Trophoblast cell (in vitro differentiated cells and primary cell): ENCODE results near the gene SPRTN.

Experiments used
- DNase-seq, 2 donors: peaks; one replicate each; pipeline ENCODE4 v3.0.0-alpha.2; 2016
- H2AFZ ChIP-seq: 2 replicates; pipeline ENCODE4 v1.6.1; 2013; ENCODE audit warnings: low read length, moderate library complexity, mild to moderate bottlenecking; ENCODE audit not compliant: insufficient read depth, poor library complexity
- H2AK5ac ChIP-seq: 2 replicates; pipeline ENCODE4 v1.6.1; 2013; ENCODE audit warnings: mild to moderate bottlenecking, low read length
- H2BK120ac ChIP-seq: 2 replicates; pipeline ENCODE4 v1.6.1; 2013; ENCODE audit warnings: low read length, mild to moderate bottlenecking, moderate library complexity; ENCODE audit not compliant: insufficient read depth, poor library complexity
- H2BK12ac ChIP-seq: 2 replicates; pipeline ENCODE4 v1.6.1; 2013; ENCODE audit warnings: mild to moderate bottlenecking, low read length, moderate library complexity
- H2BK5ac ChIP-seq: 2 replicates; pipeline ENCODE4 v1.6.1; 2013; ENCODE audit warnings: low read length, low read depth, moderate library complexity, mild to moderate bottlenecking; ENCODE audit not compliant: poor library complexity
- H3K14ac ChIP-seq: 2 replicates; pipeline ENCODE4 v1.6.1; 2013; ENCODE audit warnings: mild to moderate bottlenecking, low read length
- H3K18ac ChIP-seq: 2 replicates; pipeline ENCODE4 v1.6.1; 2013; ENCODE audit warnings: mild to moderate bottlenecking, low read length
- H3K23ac ChIP-seq: 2 replicates; pipeline ENCODE4 v1.6.1; 2013; ENCODE audit warnings: low read length
- H3K27ac ChIP-seq: 2 replicates; pipeline ENCODE4 v1.5.1; 2013; ENCODE audit warnings: low read depth, mild to moderate bottlenecking, inconsistent platforms, low read length, moderate library complexity
- H3K27me3 ChIP-seq: 2 replicates; pipeline ENCODE4 v1.6.1; 2013; ENCODE audit warnings: inconsistent platforms, mild to moderate bottlenecking, low read length, moderate library complexity; ENCODE audit not compliant: insufficient read depth
- H3K36me3 ChIP-seq, 2 experiments: 1 replicate in 1 of 2; 2 replicates in 1 of 2; pipeline ENCODE4 v1.6.1; 2013; ENCODE audit warnings: low read length in 2 of 2, mild to moderate bottlenecking in 2 of 2, moderate library complexity in 1 of 2; ENCODE audit not compliant: insufficient read depth in 2 of 2, control insufficient read depth in 1 of 2
- H3K4ac ChIP-seq: 2 replicates; pipeline ENCODE4 v1.6.1; 2013; ENCODE audit warnings: low read depth, mild to moderate bottlenecking, low read length, moderate library complexity
- H3K4me1 ChIP-seq, 2 experiments: 1 replicate in 1 of 2; 2 replicates in 1 of 2; pipeline ENCODE4 v1.6.1; 2013; ENCODE audit warnings: low read length in 2 of 2, mild to moderate bottlenecking in 2 of 2, moderate library complexity in 1 of 2; ENCODE audit not compliant: insufficient read depth in 2 of 2, control insufficient read depth in 1 of 2
- H3K4me2 ChIP-seq: 2 replicates; pipeline ENCODE4 v1.6.1; 2013; ENCODE audit warnings: inconsistent platforms, mild to moderate bottlenecking, low read length, moderate library complexity
- H3K4me3 ChIP-seq: 2 replicates; pipeline ENCODE4 v1.5.1; 2013; ENCODE audit warnings: mild to moderate bottlenecking, low read depth, low read length, inconsistent platforms
- H3K79me1 ChIP-seq: one replicate; pipeline ENCODE4 v1.6.1; 2013; ENCODE audit warnings: low read length
- H3K79me2 ChIP-seq: 2 replicates; pipeline ENCODE4 v1.6.1; 2013; ENCODE audit warnings: low read length, mild to moderate bottlenecking; ENCODE audit not compliant: control insufficient read depth, insufficient read depth, poor library complexity
- H3K9ac ChIP-seq: 2 replicates; pipeline ENCODE4 v1.6.1; 2013; ENCODE audit warnings: mild to moderate bottlenecking, low read length
- H3K9me3 ChIP-seq: 2 replicates; pipeline ENCODE4 v1.6.1; 2013; ENCODE audit warnings: low read depth, mild to moderate bottlenecking, control low read depth, inconsistent platforms, low read length; ENCODE audit not compliant: insufficient read depth
- H4K12ac ChIP-seq: 2 replicates; pipeline ENCODE4 v1.6.1; 2013; ENCODE audit warnings: low read depth, mild to moderate bottlenecking, low read length, moderate library complexity
- H4K8ac ChIP-seq: 2 replicates; pipeline ENCODE4 v1.6.1; 2013; ENCODE audit warnings: low read depth, mild to moderate bottlenecking, low read length, moderate library complexity
- H4K91ac ChIP-seq: one replicate; pipeline ENCODE4 v1.6.1; 2013; ENCODE audit warnings: low read depth, mild to moderate bottlenecking, low read length, moderate library complexity
- WGBS: extraction: QIAGEN DNeasy Blood & Tissue Kit; methylation state at CpG from one replicate; pipeline ENCODE4 v1.1.7; 2013; ENCODE audit warnings: missing lambda C conversion rate; ENCODE audit not compliant: insufficient read length, insufficient coverage; ENCODE audit errors: extremely low coverage; 5-methylcytosine and 5-hydroxymethylcytosine counted together

The SPRTN gene

DNA sequence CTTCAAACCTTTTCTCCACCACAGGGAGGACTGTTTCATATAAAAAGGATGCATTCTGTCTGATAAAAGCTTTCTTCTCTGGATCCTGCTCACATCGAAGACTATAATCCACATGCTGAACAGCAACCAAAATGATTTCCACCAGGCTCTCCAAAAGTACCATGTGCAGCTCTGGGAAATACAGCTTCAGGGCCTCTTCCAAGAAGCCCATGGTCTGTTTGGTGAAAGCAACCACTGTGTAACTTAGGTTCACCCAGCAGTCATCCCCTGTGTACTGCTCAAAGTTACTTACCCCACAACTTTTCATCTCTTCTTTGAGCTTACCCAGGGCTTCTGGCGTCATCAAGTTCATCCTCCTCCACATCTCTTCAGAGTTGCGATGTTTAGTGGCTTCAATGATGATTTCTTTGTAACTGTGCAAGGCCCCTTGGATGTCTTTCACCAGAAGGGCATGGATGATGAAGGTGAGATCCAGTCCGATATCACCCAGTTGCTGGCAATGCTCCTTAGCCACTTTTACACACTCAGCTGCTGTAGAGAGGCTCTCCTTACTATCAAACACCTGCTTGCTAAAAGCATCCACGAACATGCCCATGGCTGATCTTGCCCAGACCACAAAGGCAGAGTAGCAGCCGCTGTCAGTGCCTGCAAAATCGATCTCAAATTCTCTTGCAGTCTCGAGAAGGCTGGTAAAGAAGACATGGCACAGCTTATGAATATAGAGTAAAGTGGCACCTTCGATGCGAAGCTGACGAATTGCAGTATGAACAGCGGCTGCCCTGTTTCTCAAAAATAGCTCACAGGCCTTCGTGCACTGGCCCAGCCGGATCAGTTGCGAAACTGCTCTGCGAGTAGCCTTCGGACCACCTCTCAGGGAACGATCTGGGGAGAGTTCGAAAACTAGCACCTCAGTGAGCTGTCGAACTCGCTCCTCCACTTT, 2.2 kb upstream of the SPRTN start:
- Histone ChIP-seq H3K27ac (no peak overlapping the region), H3K18ac (no peak overlapping the region), H3K14ac (no peak overlapping the region), H3K9ac (peak overlapping the region; percentile 20), H3K79me2 (peaks cover 26% of the 10 kb centered on the region), H2AFZ (no peak overlapping the region), H2AK5ac (no peak overlapping the region), H3K4me2 (peak overlapping the region; percentile 93), H3K27me3 (no peaks in the 10 kb centered on the region), H4K8ac (no peak overlapping the region), H4K91ac (no peak overlapping the region), H3K4me3 (peak overlapping the region; percentile 91), H3K79me1 (peaks cover 10% of the 10 kb centered on the region), H2BK5ac (no peak overlapping the region), H3K23ac (peak overlapping the region; percentile 55), H2BK12ac (no peak overlapping the region), H3K9me3 (peaks cover 1% of the 10 kb centered on the region), H4K12ac (no peak overlapping the region), H3K4ac (peak overlapping the region; percentile 83), H3K4me1 (peaks cover 19 to 22% of the 10 kb centered on the region in 2 experiments), H3K36me3 (no peaks in the 10 kb centered on the region), H2BK120ac (no peak overlapping the region)
- peak in 1 of 2 donors; percentile 23 for DNase-seq
- no CpG with 5 or more reads among the region's 21 CpGs for WGBS

DNA sequence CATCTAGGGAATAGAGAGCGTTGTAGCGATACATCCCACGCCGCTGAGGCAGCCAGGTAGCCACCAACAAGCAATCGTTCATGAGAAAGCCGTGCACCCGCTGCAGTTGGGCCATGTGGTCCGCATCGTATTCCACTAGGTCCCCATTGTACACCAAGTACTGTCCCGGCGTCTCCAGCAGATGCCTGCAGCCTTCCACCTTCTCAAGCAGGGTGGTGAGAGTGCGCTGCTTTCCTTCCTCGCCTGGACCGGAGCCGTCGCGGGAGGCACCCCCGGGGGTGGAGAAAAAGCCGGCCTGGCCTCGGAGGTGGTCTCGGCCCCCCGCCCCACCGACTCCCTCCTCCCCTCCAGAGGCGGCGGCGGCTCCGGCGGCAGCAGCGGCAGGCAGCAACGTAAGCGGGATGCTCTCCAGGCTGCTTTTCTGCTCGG, 1.0 kb upstream of the SPRTN start:
- Histone ChIP-seq H3K23ac (no peak overlapping the region), H2BK12ac (no peak overlapping the region), H2BK5ac (no peak overlapping the region), H2AFZ (peak overlapping the region; percentile 19), H3K36me3 (peaks cover 0 to 4% of the 10 kb centered on the region in 2 experiments), H4K12ac (no peak overlapping the region), H3K9me3 (peaks cover 1% of the 10 kb centered on the region), H2BK120ac (no peak overlapping the region), H3K27ac (no peak overlapping the region), H3K79me1 (peaks cover 10% of the 10 kb centered on the region), H3K79me2 (peaks cover 26% of the 10 kb centered on the region), H3K9ac (peak overlapping the region; percentile 93), H3K4me3 (peak overlapping the region; percentile 91), H3K4me1 (peaks cover 19 to 22% of the 10 kb centered on the region in 2 experiments), H4K8ac (peak overlapping the region; percentile 83), H3K18ac (no peak overlapping the region), H3K4me2 (peak overlapping the region; percentile 93), H3K4ac (peak overlapping the region; percentile 83), H3K14ac (peak overlapping the region; percentile 76), H4K91ac (peak overlapping the region; percentile 56), H2AK5ac (peak overlapping the region; percentile 32), H3K27me3 (no peaks in the 10 kb centered on the region)
- no CpG with 5 or more reads among the region's 32 CpGs for WGBS
- DNase-seq, result no peak

DNA sequence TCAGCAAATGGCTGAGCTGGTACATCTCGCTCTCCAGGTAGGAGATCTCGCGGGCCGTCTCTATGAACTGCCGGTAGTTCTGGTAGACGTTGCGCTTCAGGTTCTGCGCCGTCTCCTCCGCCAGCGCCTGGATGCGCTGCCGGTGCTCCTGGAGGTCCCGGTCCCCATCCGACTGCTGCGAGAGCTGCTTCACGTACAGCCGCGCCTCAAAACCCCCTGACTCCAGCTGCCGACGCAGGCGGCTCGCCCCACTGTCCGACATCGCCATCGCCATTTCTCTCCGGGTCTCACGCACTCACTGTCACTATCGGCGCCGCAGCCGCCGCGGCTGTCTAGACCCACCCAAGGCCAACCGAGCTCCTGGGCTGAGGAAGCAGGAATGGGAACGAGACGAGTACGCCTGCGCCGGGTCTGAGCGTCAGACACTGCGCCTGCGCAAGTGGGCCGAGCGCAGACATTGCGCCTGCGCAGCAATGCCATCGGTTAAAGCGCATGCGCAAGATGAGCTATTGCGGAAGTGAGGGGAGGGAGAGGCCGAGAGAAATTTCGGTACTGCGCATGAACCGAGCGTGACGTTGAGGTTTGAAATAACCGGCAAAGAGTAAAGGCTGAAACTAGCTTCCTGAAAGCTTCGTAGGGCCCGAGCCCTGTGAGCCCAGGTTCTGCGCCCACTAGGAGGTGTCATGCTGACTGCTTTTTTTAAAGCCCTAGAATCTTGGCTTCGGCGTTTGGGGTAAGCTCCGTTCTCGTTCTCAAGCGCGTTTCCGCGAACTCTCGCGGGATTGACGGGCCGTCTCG, 422 bp upstream of the SPRTN start, which contains the start of gene EXOC8:
EXOC8 (minus strand) TSS at position 381 of the 798 bp plus-strand sequence; CDS start at position 274, 107 bp downstream.
- WGBS, result no CpG with 5 or more reads among the region's 74 CpGs
- peak within 1 kb of the TSS; percentile 76 for H3K14ac ChIP-seq
- no peak within 1 kb of the TSS for H3K23ac ChIP-seq
- peak; percentile 99 to 100 for DNase-seq
- H4K91ac ChIP-seq, result peak within 1 kb of the TSS; percentile 69
- H2BK120ac ChIP-seq, result peak within 1 kb of the TSS; percentile 52
- H3K18ac ChIP-seq, result peak within 1 kb of the TSS; percentile 74
- peaks cover 3 to 6% of the 10 kb centered on the region in 2 experiments for H3K36me3 ChIP-seq
- peak within 1 kb of the TSS; percentile 93 for H3K4me2 ChIP-seq
- H3K4ac ChIP-seq, result peak within 1 kb of the TSS; percentile 83
- H3K4me1 ChIP-seq, result peaks cover 19 to 22% of the 10 kb centered on the region in 2 experiments
- H2AFZ ChIP-seq, result peak within 1 kb of the TSS; percentile 95
- H4K12ac ChIP-seq, result peak within 1 kb of the TSS; percentile 73
- H3K27ac ChIP-seq, result peak within 1 kb of the TSS; percentile 92
- no peak within 1 kb of the TSS for H2BK12ac ChIP-seq
- peaks cover 10% of the 10 kb centered on the region for H3K79me1 ChIP-seq
- H4K8ac ChIP-seq, result peak within 1 kb of the TSS; percentile 89
- peak within 1 kb of the TSS; percentile 32 for H2AK5ac ChIP-seq
- H3K79me2 ChIP-seq, result peaks cover 26% of the 10 kb centered on the region
- peak within 1 kb of the TSS; percentile 77 for H2BK5ac ChIP-seq
- peak within 1 kb of the TSS; percentile 97 for H3K9ac ChIP-seq
- H3K4me3 ChIP-seq, result peak within 1 kb of the TSS; percentile 98
- peaks cover 1% of the 10 kb centered on the region for H3K9me3 ChIP-seq
- H3K27me3 ChIP-seq, result no peaks in the 10 kb centered on the region

DNA sequence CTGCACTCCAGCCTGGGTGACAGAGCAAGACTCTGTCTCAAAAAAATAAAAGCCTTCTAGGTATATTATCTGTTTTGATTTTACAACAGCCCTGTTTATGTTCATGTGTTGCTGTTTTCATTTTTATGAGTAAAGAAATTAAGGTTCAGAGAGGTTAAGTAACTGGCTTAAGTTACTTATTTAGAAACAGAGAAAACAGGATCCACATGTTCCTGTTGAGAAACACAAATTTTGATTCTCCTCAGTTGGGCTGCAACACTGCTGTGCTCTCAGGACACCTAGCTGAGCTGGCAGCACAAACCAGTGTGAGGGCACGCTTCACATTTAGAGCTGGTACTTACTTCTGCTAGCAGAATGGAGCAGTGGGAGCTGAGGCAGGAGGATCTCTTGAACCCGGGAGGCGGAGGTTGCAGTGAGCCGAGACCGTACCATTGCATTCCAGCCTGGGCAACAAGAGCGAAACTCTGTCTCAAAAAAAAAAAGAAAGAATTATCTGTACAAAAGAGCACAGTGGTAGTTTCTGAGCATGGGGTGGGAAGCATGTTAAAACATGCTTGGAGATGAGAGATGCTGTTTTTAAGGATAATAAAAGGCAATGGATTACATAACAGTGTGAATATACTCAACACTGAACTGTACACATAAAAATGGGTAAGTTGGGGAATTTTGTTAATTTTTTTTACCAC, 2.4 kb downstream of the SPRTN start:
- no peak overlapping the region for H4K91ac ChIP-seq
- H3K4me2 ChIP-seq, result no peak overlapping the region
- no CpG with 5 or more reads among the region's 6 CpGs for WGBS
- H2BK5ac ChIP-seq, result no peak overlapping the region
- H3K4me3 ChIP-seq, result no peak overlapping the region
- H3K27ac ChIP-seq, result no peak overlapping the region
- H3K9me3 ChIP-seq, result peaks cover 1% of the 10 kb centered on the region
- no peak overlapping the region for H3K23ac ChIP-seq
- H3K4ac ChIP-seq, result peak overlapping the region; percentile 15
- H4K8ac ChIP-seq, result no peak overlapping the region
- H2BK12ac ChIP-seq, result no peak overlapping the region
- H3K79me1 ChIP-seq, result peaks cover 10% of the 10 kb centered on the region
- peak overlapping the region; percentile 74 for H3K9ac ChIP-seq
- no peak overlapping the region for H2BK120ac ChIP-seq
- H3K79me2 ChIP-seq, result peaks cover 24% of the 10 kb centered on the region
- no peak overlapping the region for H3K18ac ChIP-seq
- H3K36me3 ChIP-seq, result peaks cover 7 to 12% of the 10 kb centered on the region in 2 experiments
- H2AFZ ChIP-seq, result no peak overlapping the region
- no peak overlapping the region for H3K14ac ChIP-seq
- no peaks in the 10 kb centered on the region for H3K27me3 ChIP-seq
- H2AK5ac ChIP-seq, result no peak overlapping the region
- DNase-seq, result no peak
- no peak overlapping the region for H4K12ac ChIP-seq
- H3K4me1 ChIP-seq, result peaks cover 17 to 20% of the 10 kb centered on the region in 2 experiments
